ENCODE measurements around the gene CHFR.
"Not testable (repeated sequence)": the region's sequence is repeated elsewhere in the genome, so short reads cannot be mapped to it uniquely, and the experiment has no call there.

The CHFR gene

GRCh38 chr12:132825089-132825488 lies 62.3 kb downstream of the CHFR start:
- H3K9me3 ChIP-seq (ENCODE audit: control insufficient read depth, insufficient read depth, low read length), result no peaks in the 10 kb centered on the region
- H3K9ac ChIP-seq (ENCODE audit: low read depth, low read length), result no peak overlapping the region
- H3K4me1 ChIP-seq (ENCODE audit: insufficient read depth, low read length), result no peaks in the 10 kb centered on the region
- H3K36me3 ChIP-seq (ENCODE audit: insufficient read depth, low read length), result peaks cover 9% of the 10 kb centered on the region

GRCh38 chr12:132824053-132824452 lies 63.4 kb downstream of the CHFR start:
- peaks cover 9% of the 10 kb centered on the region for H3K36me3 ChIP-seq (ENCODE audit: insufficient read depth, low read length)
- H3K9me3 ChIP-seq (ENCODE audit: control insufficient read depth, insufficient read depth, low read length), result no peaks in the 10 kb centered on the region
- no peaks in the 10 kb centered on the region for H3K4me1 ChIP-seq (ENCODE audit: insufficient read depth, low read length)
- H3K9ac ChIP-seq (ENCODE audit: low read depth, low read length), result no peak overlapping the region

GRCh38 chr12:132818562-132818961 lies 68.8 kb downstream of the CHFR start:
- H3K36me3 ChIP-seq (ENCODE audit: insufficient read depth, low read length), result peaks cover 16% of the 10 kb centered on the region
- no peaks in the 10 kb centered on the region for H3K4me1 ChIP-seq (ENCODE audit: insufficient read depth, low read length)
- H3K9ac ChIP-seq (ENCODE audit: low read depth, low read length), result no peak overlapping the region
- no peaks in the 10 kb centered on the region for H3K9me3 ChIP-seq (ENCODE audit: control insufficient read depth, insufficient read depth, low read length)

GRCh38 chr12:132814232-132814631 lies 73.2 kb downstream of the CHFR start:
- no peaks in the 10 kb centered on the region for H3K9me3 ChIP-seq (ENCODE audit: control insufficient read depth, insufficient read depth, low read length)
- H3K36me3 ChIP-seq (ENCODE audit: insufficient read depth, low read length), result peaks cover 30% of the 10 kb centered on the region
- H3K4me1 ChIP-seq (ENCODE audit: insufficient read depth, low read length), result no peaks in the 10 kb centered on the region

GRCh38 chr12:132813443-132813842 lies 74.0 kb downstream of the CHFR start:
- H3K9ac ChIP-seq (ENCODE audit: low read depth, low read length), result no peak overlapping the region
- no peaks in the 10 kb centered on the region for H3K9me3 ChIP-seq (ENCODE audit: control insufficient read depth, insufficient read depth, low read length)
- H3K36me3 ChIP-seq (ENCODE audit: insufficient read depth, low read length), result peaks cover 26% of the 10 kb centered on the region
- no peaks in the 10 kb centered on the region for H3K4me1 ChIP-seq (ENCODE audit: insufficient read depth, low read length)

More at GRCh38 chr12:132814232-132814631, 73.2 kb downstream of the CHFR start:
- no peak overlapping the region for H3K9ac ChIP-seq (ENCODE audit: low read depth, low read length)

- peaks cover 25% of the 10 kb centered on the region for H3K36me3 ChIP-seq (ENCODE audit: insufficient read depth, low read length)
- no peaks in the 10 kb centered on the region for H3K4me1 ChIP-seq (ENCODE audit: insufficient read depth, low read length)
- H3K9ac ChIP-seq (ENCODE audit: low read depth, low read length), result no peak overlapping the region
- H3K9me3 ChIP-seq (ENCODE audit: control insufficient read depth, insufficient read depth, low read length), result no peaks in the 10 kb centered on the region
These were observed 74.6 kb downstream of the CHFR start for GRCh38 chr12:132812631-132813305.

- H3K9ac ChIP-seq (ENCODE audit: low read depth, low read length); H3K4me1 ChIP-seq (ENCODE audit: insufficient read depth, low read length); H3K9me3 ChIP-seq (ENCODE audit: control insufficient read depth, insufficient read depth, low read length): not testable (repeated sequence)
- peaks cover 20% of the 10 kb centered on the region for H3K36me3 ChIP-seq (ENCODE audit: insufficient read depth, low read length)
These were observed 78.0 kb downstream of the CHFR start for GRCh38 chr12:132809391-132809790.

GRCh38 chr12:132807295-132808092 lies 79.9 kb downstream of the CHFR start:
- no peaks in the 10 kb centered on the region for H3K9me3 ChIP-seq (ENCODE audit: control insufficient read depth, insufficient read depth, low read length)
- peaks cover 16% of the 10 kb centered on the region for H3K36me3 ChIP-seq (ENCODE audit: insufficient read depth, low read length)
- H3K9ac ChIP-seq (ENCODE audit: low read depth, low read length), result no peak overlapping the region
- H3K4me1 ChIP-seq (ENCODE audit: insufficient read depth, low read length), result 0 out of 2 replicates have a peak, but pooled peaks cover 6% of the 10 kb centered on the region

GRCh38 chr12:132806857-132807256 lies 80.5 kb downstream of the CHFR start:
- Histone ChIP-seq H3K36me3 (ENCODE audit: insufficient read depth, low read length) (peaks cover 12% of the 10 kb centered on the region), H3K9me3 (ENCODE audit: control insufficient read depth, insufficient read depth, low read length) (no peaks in the 10 kb centered on the region), H3K9ac (ENCODE audit: low read depth, low read length) (no peak overlapping the region), H3K4me1 (ENCODE audit: insufficient read depth, low read length) (0 out of 2 replicates have a peak, but pooled peaks cover 6% of the 10 kb centered on the region)

- Histone ChIP-seq H3K9ac (ENCODE audit: low read depth, low read length) (no peak overlapping the region), H3K36me3 (ENCODE audit: insufficient read depth, low read length) (peaks cover 12% of the 10 kb centered on the region), H3K9me3 (ENCODE audit: control insufficient read depth, insufficient read depth, low read length) (no peaks in the 10 kb centered on the region), H3K4me1 (ENCODE audit: insufficient read depth, low read length) (0 out of 2 replicates have a peak, but pooled peaks cover 6% of the 10 kb centered on the region)
These were observed 83.0 kb downstream of the CHFR start for GRCh38 chr12:132804426-132804861.

- Histone ChIP-seq H3K36me3 (ENCODE audit: insufficient read depth, low read length) (peaks cover 16% of the 10 kb centered on the region), H3K9me3 (ENCODE audit: control insufficient read depth, insufficient read depth, low read length) (no peaks in the 10 kb centered on the region), H3K4me1 (ENCODE audit: insufficient read depth, low read length) (0 out of 2 replicates have a peak, but pooled peaks cover 6% of the 10 kb centered on the region), H3K9ac (ENCODE audit: low read depth, low read length) (no peak overlapping the region)
These were observed 83.5 kb downstream of the CHFR start for GRCh38 chr12:132803888-132804287.

- Histone ChIP-seq H3K9me3 (ENCODE audit: control insufficient read depth, insufficient read depth, low read length) (no peaks in the 10 kb centered on the region), H3K9ac (ENCODE audit: low read depth, low read length) (no peak overlapping the region), H3K4me1 (ENCODE audit: insufficient read depth, low read length) (0 out of 2 replicates have a peak, but pooled peaks cover 6% of the 10 kb centered on the region), H3K36me3 (ENCODE audit: insufficient read depth, low read length) (peaks cover 16% of the 10 kb centered on the region)
These were observed 84.3 kb downstream of the CHFR start for GRCh38 chr12:132803125-132803524.

- Histone ChIP-seq H3K9ac (ENCODE audit: low read depth, low read length) (no peak overlapping the region), H3K36me3 (ENCODE audit: insufficient read depth, low read length) (peaks cover 16% of the 10 kb centered on the region), H3K9me3 (ENCODE audit: control insufficient read depth, insufficient read depth, low read length) (no peaks in the 10 kb centered on the region)
These were observed 85.7 kb downstream of the CHFR start for GRCh38 chr12:132801741-132802140.

GRCh38 chr12:132798836-132799235 lies 88.6 kb downstream of the CHFR start:
- peaks cover 18% of the 10 kb centered on the region for H3K36me3 ChIP-seq (ENCODE audit: insufficient read depth, low read length)
- no peaks in the 10 kb centered on the region for H3K9me3 ChIP-seq (ENCODE audit: control insufficient read depth, insufficient read depth, low read length)
- no peaks in the 10 kb centered on the region for H3K4me1 ChIP-seq (ENCODE audit: insufficient read depth, low read length)
- no peak overlapping the region for H3K9ac ChIP-seq (ENCODE audit: low read depth, low read length)

More at GRCh38 chr12:132801741-132802140, 85.7 kb downstream of the CHFR start:
- no peaks in the 10 kb centered on the region for H3K4me1 ChIP-seq (ENCODE audit: insufficient read depth, low read length)

All from ES-I3 (cell line).